H1 (cell line): ENCODE results near the gene MSN. TPM values are rescaled to one million over a fixed set of nuclear protein-coding genes. Genes with fewer than 3 reads are reported as not detected.

Experiments
- CTCF ChIA-PET: fragments of 300-600 bp; sonication (Branson Sonifier 250); formaldehyde crosslinking; loops from one replicate; lab custom pipeline; 2021; ENCODE audit not compliant: partially characterized antibody; lab: Charles Lee
- POLR2A ChIA-PET: fragments of 300-600 bp; sonication (Branson Sonifier 250); formaldehyde crosslinking; loops from one replicate; lab custom pipeline; 2021; ENCODE audit warnings: inconsistent platforms; ENCODE audit not compliant: partially characterized antibody; lab: Charles Lee
- DNase-seq, 2 experiments: peaks; one replicate each; pipeline versions ENCODE4 v3.0.0 to v3.0.0-alpha.2; 2010 to 2022; ENCODE audit warnings: low spot score in 2 of 2, low read depth in 1 of 2, mixed read lengths in 1 of 2
- FAIRE-seq: peaks from 2 replicates; lab custom pipeline; 2011; peaks lifted over from hg19 to GRCh38; lab: Jason Lieb, UNC
- H2AFZ ChIP-seq: 2 replicates; pipeline ENCODE4 v1.8.1; 2012; ENCODE audit warnings: low read length, inconsistent platforms
- H2AK5ac ChIP-seq: 2 replicates; pipeline ENCODE4 v1.6.1; 2013; ENCODE audit warnings: low read depth, low read length
- H2BK120ac ChIP-seq: replicated peaks from 2 replicates; pipeline ENCODE3; 2013; ENCODE audit warnings: low read depth, low read length, inconsistent platforms
- H2BK12ac ChIP-seq: 2 replicates; pipeline ENCODE4 v1.6.1; 2013; ENCODE audit warnings: low read depth, low read length
- H2BK15ac ChIP-seq: 2 replicates; pipeline ENCODE4 v1.6.1; 2013; ENCODE audit warnings: low read length
- H2BK20ac ChIP-seq: 2 replicates; pipeline ENCODE4 v1.6.1; 2013; ENCODE audit warnings: low read length
- H2BK5ac ChIP-seq: 2 replicates; pipeline ENCODE4 v1.6.1; 2013; ENCODE audit warnings: low read depth, low read length
- H3K14ac ChIP-seq: 2 replicates; pipeline ENCODE4 v1.6.1; 2013; ENCODE audit warnings: inconsistent platforms; ENCODE audit not compliant: insufficient read length
- H3K18ac ChIP-seq: 2 replicates; pipeline ENCODE4 v1.6.1; 2013; ENCODE audit warnings: low read length; ENCODE audit errors: extremely low read depth
- H3K23ac ChIP-seq: 2 replicates; pipeline ENCODE4 v1.6.1; 2013; ENCODE audit warnings: inconsistent platforms; ENCODE audit not compliant: insufficient read length
- H3K23me2 ChIP-seq: 2 replicates; pipeline ENCODE4 v1.6.1; 2013; ENCODE audit warnings: low read depth, low read length
- H3K27ac ChIP-seq: 2 replicates; pipeline ENCODE4 v1.6.1; 2011; ENCODE audit warnings: low read depth, low read length, inconsistent platforms
- H3K27me3 ChIP-seq, 4 experiments: replicated peaks in 1 of 4; 1 replicate in 1 of 4; 2 replicates in 3 of 4; pipeline versions ENCODE4 v1.6.1 to v1.8.1; 2011 to 2013; ENCODE audit warnings: low read length in 3 of 4, mild to moderate bottlenecking in 3 of 4, inconsistent platforms in 2 of 4, mixed read lengths in 2 of 4, moderate library complexity in 1 of 4; ENCODE audit not compliant: control insufficient read depth in 3 of 4, insufficient read depth in 3 of 4; ENCODE audit errors: extremely low read depth in 1 of 4
- H3K36me3 ChIP-seq, 4 experiments: 2 replicates each; pipeline versions ENCODE4 v1.6.1 to v1.8.1; 2011 to 2013; ENCODE audit warnings: mild to moderate bottlenecking in 4 of 4, low read length in 3 of 4, moderate library complexity in 2 of 4, control low read depth in 1 of 4, inconsistent platforms in 1 of 4; ENCODE audit not compliant: insufficient read depth in 4 of 4, control insufficient read depth in 2 of 4
- H3K4ac ChIP-seq: replicated peaks from 2 replicates; pipeline ENCODE3; 2013; ENCODE audit warnings: low read length, low read depth, mixed read lengths, inconsistent platforms; ENCODE audit not compliant: insufficient read length
- H3K4me1 ChIP-seq, 4 experiments: replicated peaks in 1 of 4; 1 replicate in 1 of 4; 2 replicates in 3 of 4; pipeline versions ENCODE4 v1.6.1 to v1.8.1; 2011 to 2013; ENCODE audit warnings: low read length in 3 of 4, inconsistent platforms in 2 of 4, mixed read lengths in 1 of 4; ENCODE audit not compliant: insufficient read depth in 4 of 4, control insufficient read depth in 3 of 4
- H3K4me2 ChIP-seq, 2 experiments: 2 replicates each; pipeline versions ENCODE4 v1.6.1 to v1.8.1; 2011 to 2013; ENCODE audit warnings: low read depth in 2 of 2, low read length in 2 of 2, control low read depth in 1 of 2, inconsistent platforms in 1 of 2, mild to moderate bottlenecking in 1 of 2; ENCODE audit not compliant: insufficient read depth in 1 of 2
- H3K4me3 ChIP-seq, 4 experiments: fragments of 200-600, 300-600 bp in 1 of 4; sonication (generic), shearing (Covaris generic), sonication (Bioruptor Twin) in 1 of 4; 2 replicates each; pipeline versions ENCODE4 v1.5.1 to v1.8.1; 2011 to 2016; ENCODE audit warnings: low read length in 4 of 4, low read depth in 3 of 4, control low read depth in 2 of 4, inconsistent platforms in 2 of 4, mild to moderate bottlenecking in 2 of 4, mixed read lengths in 1 of 4, moderate library complexity in 1 of 4; ENCODE audit not compliant: insufficient read depth in 2 of 4; ENCODE audit errors: extremely low read depth in 1 of 4
- H3K56ac ChIP-seq: replicated peaks from 2 replicates; pipeline ENCODE3; 2013; ENCODE audit warnings: low read depth, mild to moderate bottlenecking, mixed read lengths, low read length, inconsistent platforms; ENCODE audit not compliant: insufficient read length
- H3K79me1 ChIP-seq: 2 replicates; pipeline ENCODE4 v1.6.1; 2013; ENCODE audit warnings: low read depth, low read length, control low read depth
- H3K79me2 ChIP-seq, 2 experiments: 2 replicates each; pipeline versions ENCODE4 v1.6.1 to v1.8.1; 2012 to 2013; ENCODE audit warnings: low read length in 2 of 2, mild to moderate bottlenecking in 2 of 2, inconsistent platforms in 1 of 2; ENCODE audit not compliant: insufficient read depth in 2 of 2, control insufficient read depth in 1 of 2
- H3K9ac ChIP-seq, 4 experiments: replicated peaks in 1 of 4; 1 replicate in 1 of 4; 2 replicates in 3 of 4; pipeline versions ENCODE4 v1.6.1 to v1.8.1; 2011 to 2013; ENCODE audit warnings: low read depth in 3 of 4, low read length in 3 of 4, control low read depth in 2 of 4, mild to moderate bottlenecking in 2 of 4, moderate library complexity in 2 of 4, inconsistent platforms in 1 of 4; ENCODE audit errors: extremely low read depth in 1 of 4
- H3K9me3 ChIP-seq, 2 experiments: 2 replicates each; pipeline versions ENCODE4 v1.6.1 to v1.8.1; 2012 to 2013; ENCODE audit warnings: mild to moderate bottlenecking in 2 of 2, moderate library complexity in 2 of 2, control low read depth in 1 of 2, inconsistent platforms in 1 of 2, low read depth in 1 of 2, low read length in 1 of 2, mixed read lengths in 1 of 2; ENCODE audit not compliant: insufficient read depth in 2 of 2
- H4K20me1 ChIP-seq, 2 experiments: replicated peaks in 1 of 2; 2 replicates each; pipeline versions ENCODE3 to v1.8.1; 2011 to 2013; ENCODE audit warnings: inconsistent platforms in 2 of 2, low read length in 2 of 2, mild to moderate bottlenecking in 1 of 2; ENCODE audit not compliant: insufficient read depth in 2 of 2, control insufficient read depth in 1 of 2
- H4K5ac ChIP-seq: 2 replicates; pipeline ENCODE4 v1.6.1; 2013; ENCODE audit warnings: low read length, low read depth, mixed read lengths, inconsistent platforms; ENCODE audit not compliant: insufficient read length
- H4K8ac ChIP-seq: 2 replicates; pipeline ENCODE4 v1.8.0; 2013; ENCODE audit warnings: mild to moderate bottlenecking, moderate library complexity, low read length, inconsistent platforms; ENCODE audit not compliant: insufficient read depth; ENCODE audit errors: extremely low read depth
- H4K91ac ChIP-seq: replicated peaks from 2 replicates; pipeline ENCODE3; 2013; ENCODE audit warnings: low read length, mixed read lengths, inconsistent platforms; ENCODE audit not compliant: insufficient read length
- ASH2L ChIP-seq: fragments of 200-600, 300-600 bp; sonication (generic); IDR thresholded peaks from one replicate; pipeline ENCODE4 v1.7.1; 2017; ENCODE audit warnings: low read length
- ATF2 ChIP-seq: IDR thresholded peaks from 2 replicates; pipeline ENCODE4 v1.6.1; 2012; ENCODE audit warnings: low read length, inconsistent platforms
- ATF3 ChIP-seq: IDR thresholded peaks from 2 replicates; pipeline ENCODE4 v1.6.1; 2011; ENCODE audit warnings: low read depth, mild to moderate bottlenecking, low read length; ENCODE audit not compliant: insufficient read depth
- CBX8 ChIP-seq: fragments of 300-800, 300-1000 bp; sonication (generic); IDR thresholded peaks from 2 replicates; pipeline ENCODE4 v1.7.1; 2016; ENCODE audit warnings: low read depth, low read length, borderline replicate concordance
- CHD1 ChIP-seq: IDR thresholded peaks from 2 replicates; pipeline ENCODE4 v1.6.1; 2012; ENCODE audit warnings: low read depth, low read length, improper control_type of control experiment
- E2F6 ChIP-seq: IDR thresholded peaks from 2 replicates; pipeline ENCODE4 v1.6.1; 2012; ENCODE audit warnings: inconsistent platforms
- EGR1 ChIP-seq: IDR thresholded peaks from 2 replicates; pipeline ENCODE4 v1.6.1; 2011; ENCODE audit warnings: low read depth, low read length, borderline replicate concordance
- EP300 ChIP-seq, 2 experiments: IDR thresholded peaks; 1 replicate in 1 of 2; 2 replicates in 1 of 2; pipeline ENCODE4 v1.6.1; 2011 to 2012; ENCODE audit warnings: low read depth in 2 of 2, low read length in 2 of 2, mild to moderate bottlenecking in 2 of 2, borderline replicate concordance in 1 of 2, inconsistent platforms in 1 of 2, moderate library complexity in 1 of 2
- JUND ChIP-seq: IDR thresholded peaks from 2 replicates; pipeline ENCODE4 v1.6.1; 2011; ENCODE audit warnings: mild to moderate bottlenecking, improper control_type of control experiment, low read length
- SUZ12 ChIP-seq: fragments of 200-600 bp; sonication (generic); IDR thresholded peaks from 2 replicates; pipeline ENCODE4 v1.6.1; 2012; ENCODE audit warnings: mild to moderate bottlenecking, inconsistent platforms, low read length, moderate library complexity, mixed read lengths
- TBP ChIP-seq: IDR thresholded peaks from 2 replicates; pipeline ENCODE4 v1.6.1; 2011; ENCODE audit warnings: low read depth, low read length, improper control_type of control experiment
- polyA plus RNA-seq, 7 experiments: library from polyadenylated mRNA; depleted of rRNA in 3 of 7; stranded (reverse) in 5 of 7; unstranded in 2 of 7; fragments of >200 nt in 5 of 7; fragments of 200-250 nt in 2 of 7; gene quantifications; 1 replicate in 5 of 7; 2 replicates in 1 of 7; 4 replicates in 1 of 7; pipeline versions ENCODE4 v1.2.1 to v1.2.3, GENCODE V29; 2011 to 2013; ENCODE audit warnings: missing spikeins in 2 of 7, mixed read lengths in 2 of 7
- total RNA-seq: library from RNA; stranded (reverse); fragmentation: NEBNext Ultra II Directional; extraction: Animal tissue kit (Norgen Biotek cat#: 25700); gene quantifications from 2 replicates; pipeline ENCODE4 v1.2.1, GENCODE V29; 2021

MSN gene
- total and polyA plus RNA-seq, 2 of the 8 experiments (the other 6 are each of a cell fraction or from before 2014, with no cell fraction given), result 112 to 133 TPM

GRCh38 chrX:65681810-65682209, 14.4 kb downstream of the MSN start:
- no peak overlapping the region for H3K56ac ChIP-seq
- no peaks in the 10 kb centered on the region for H3K9me3 ChIP-seq
- H4K20me1 ChIP-seq, result no peaks in the 10 kb centered on the region
- ChIA-PET POLR2A (no interaction called here), CTCF (interaction anchor here (1.2 kb wide), 1 partner anchor 22 kb away, joined by 5 read pairs; no protein-coding TSS in a partner anchor)
- H3K23ac ChIP-seq, result no peak overlapping the region
- H3K4me3 ChIP-seq, result no peak overlapping the region
- no peak overlapping the region for H2BK20ac ChIP-seq
- no peaks in the 10 kb centered on the region for H3K79me1 ChIP-seq
- no peaks in the 10 kb centered on the region for H3K4me1 ChIP-seq
- H3K9ac ChIP-seq, result no peak overlapping the region
- H4K5ac ChIP-seq, result no peak overlapping the region
- no peak overlapping the region for H4K8ac ChIP-seq
- H3K14ac ChIP-seq, result no peak overlapping the region
- no peak overlapping the region for H2AK5ac ChIP-seq
- TF ChIP-seq JUND, result no peak
- TF ChIP-seq TBP, result no peak
- no peak for TF ChIP-seq ASH2L
- no peak for TF ChIP-seq CHD1
- no peak for TF ChIP-seq ATF2
- no peak for TF ChIP-seq SUZ12
- TF ChIP-seq E2F6, result no peak
- no peak for TF ChIP-seq CBX8
- no peak for TF ChIP-seq EP300 (IDR thresholded peaks at IDR 0.05; ENCODE audit: borderline replicate concordance in 1 of 2, low read depth in 2 of 2, low read length in 2 of 2)
- TF ChIP-seq ATF3, result no peak
- TF ChIP-seq EGR1, result no peak
- H3K27me3 ChIP-seq, result no peaks in the 10 kb centered on the region
- H3K4ac ChIP-seq, result no peak overlapping the region
- FAIRE-seq (no peak), DNase-seq (no peak)
- H4K91ac ChIP-seq, result no peak overlapping the region
- H2BK15ac ChIP-seq, result no peak overlapping the region
- no peaks in the 10 kb centered on the region for H3K36me3 ChIP-seq
- H2BK5ac ChIP-seq, result no peak overlapping the region
- H2AFZ ChIP-seq, result no peak overlapping the region
- no peak overlapping the region for H2BK120ac ChIP-seq
- no peaks in the 10 kb centered on the region for H3K23me2 ChIP-seq
- H3K27ac ChIP-seq, result no peak overlapping the region
- no peak overlapping the region for H3K18ac ChIP-seq
- no peak overlapping the region for H2BK12ac ChIP-seq
- H3K4me2 ChIP-seq, result no peak overlapping the region
- H3K79me2 ChIP-seq, result peaks cover 0 to 63% of the 10 kb centered on the region in 2 experiments; a peak in 2 of 4 replicates
